Activated effector memory CD4-positive, alpha-beta T cell treated with Interleukin-2 at 50 U/mL for 16 hours (primary cell): ENCODE data around the gene CPNE6.

Experiments
- DNase-seq: peaks from one replicate; pipeline ENCODE4 v3.0.0-alpha.2; 2020

CPNE6 gene

GRCh38 chr14:24055971-24056799, 15.2 kb upstream of the CPNE6 start:
- no peak for DNase-seq

GRCh38 chr14:24056800-24057184, 14.6 kb upstream of the CPNE6 start:
- DNase-seq: no peak

- DNase-seq: no peak
These were observed 14.1 kb upstream of the CPNE6 start for GRCh38 chr14:24057271-24057670.

- DNase-seq: no peak
These were observed 13.5 kb upstream of the CPNE6 start for GRCh38 chr14:24057867-24058259.

GRCh38 chr14:24058260-24058950, 13.0 kb upstream of the CPNE6 start:
- no peak for DNase-seq

- DNase-seq: no peak
These were observed 12.3 kb upstream of the CPNE6 start for GRCh38 chr14:24058951-24059475.

GRCh38 chr14:24059841-24060388, 11.4 kb upstream of the CPNE6 start:
- no peak for DNase-seq

GRCh38 chr14:24060443-24060842, 10.9 kb upstream of the CPNE6 start:
- DNase-seq: no peak

- DNase-seq: no peak
These were observed 10.1 kb upstream of the CPNE6 start for GRCh38 chr14:24060984-24061913.

- no peak for DNase-seq
These were observed 9.0 kb upstream of the CPNE6 start for GRCh38 chr14:24062216-24062980.

GRCh38 chr14:24063263-24063836, 8.0 kb upstream of the CPNE6 start:
- no peak for DNase-seq

- DNase-seq: no peak
These were observed 7.1 kb upstream of the CPNE6 start for GRCh38 chr14:24064091-24064795.

GRCh38 chr14:24064856-24065255, 6.5 kb upstream of the CPNE6 start:
- DNase-seq: no peak

GRCh38 chr14:24065408-24065807, 6.0 kb upstream of the CPNE6 start:
- no peak for DNase-seq

- no peak for DNase-seq
These were observed 4.7 kb upstream of the CPNE6 start for GRCh38 chr14:24066496-24067132.

GRCh38 chr14:24067133-24068082, 4.0 kb upstream of the CPNE6 start:
- DNase-seq: no peak

GRCh38 chr14:24068711-24069410, 2.5 kb upstream of the CPNE6 start:
- no peak for DNase-seq

GRCh38 chr14:24069411-24069735, 2.0 kb upstream of the CPNE6 start:
- no peak for DNase-seq
